ENCODE data around the gene ABL1.
"Not testable (repeated sequence)": the region's sequence is repeated elsewhere in the genome, so short reads cannot be mapped to it uniquely, and the experiment has no call there.

ABL1 gene

GRCh38 chr9:130903194-130904069 lies 68.4 kb downstream of the ABL1 start:
- DNase-seq (ENCODE audit: low read depth) = no peak

- DNase-seq (ENCODE audit: low read depth) = no peak
These were observed 69.3 kb downstream of the ABL1 start for GRCh38 chr9:130904070-130905044.

- no peak for DNase-seq (ENCODE audit: low read depth)
These were observed 70.3 kb downstream of the ABL1 start for GRCh38 chr9:130905125-130905901.

DNA sequence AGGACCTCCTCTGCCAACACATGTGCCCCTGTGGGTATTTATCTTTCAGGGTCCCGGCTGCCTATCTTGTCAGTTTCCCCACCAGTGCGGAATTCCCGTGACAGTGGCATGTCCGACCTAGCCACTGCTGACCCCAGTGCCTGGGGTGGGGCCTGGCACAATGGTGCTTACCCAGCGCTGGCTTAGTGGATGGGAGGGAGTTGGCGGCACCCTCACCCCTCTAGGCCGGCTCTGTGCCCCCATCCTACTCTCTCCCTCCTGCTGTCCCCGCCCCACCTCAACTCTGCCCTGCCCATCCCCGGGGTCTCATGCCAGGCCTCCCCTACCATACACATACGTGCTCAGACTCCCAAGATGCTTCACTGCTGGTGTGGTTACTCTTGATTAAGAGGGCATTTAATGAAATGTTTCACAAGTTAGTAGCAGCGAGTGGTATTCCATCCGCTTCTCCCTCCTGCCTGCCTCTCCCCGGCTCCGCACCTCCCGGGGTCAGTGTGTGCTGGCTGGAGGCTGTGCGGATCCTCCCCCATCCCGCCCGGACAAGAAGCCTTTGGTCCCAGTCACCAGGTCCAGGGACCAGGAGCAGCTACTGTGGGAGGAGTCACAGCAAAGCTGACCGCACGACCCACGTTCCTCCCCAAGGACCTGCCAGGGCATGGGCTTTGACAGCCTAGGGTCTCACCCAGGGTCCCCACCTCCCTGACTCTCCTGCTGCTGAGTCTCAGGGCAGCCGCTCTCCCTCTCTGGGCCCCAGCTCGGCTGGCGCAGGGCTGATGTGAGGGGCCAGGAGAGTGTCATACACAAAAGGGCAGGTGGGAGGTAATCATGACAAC lies 71.1 kb downstream of the ABL1 start:
- DNase-seq (ENCODE audit: low read depth) = no peak

DNA sequence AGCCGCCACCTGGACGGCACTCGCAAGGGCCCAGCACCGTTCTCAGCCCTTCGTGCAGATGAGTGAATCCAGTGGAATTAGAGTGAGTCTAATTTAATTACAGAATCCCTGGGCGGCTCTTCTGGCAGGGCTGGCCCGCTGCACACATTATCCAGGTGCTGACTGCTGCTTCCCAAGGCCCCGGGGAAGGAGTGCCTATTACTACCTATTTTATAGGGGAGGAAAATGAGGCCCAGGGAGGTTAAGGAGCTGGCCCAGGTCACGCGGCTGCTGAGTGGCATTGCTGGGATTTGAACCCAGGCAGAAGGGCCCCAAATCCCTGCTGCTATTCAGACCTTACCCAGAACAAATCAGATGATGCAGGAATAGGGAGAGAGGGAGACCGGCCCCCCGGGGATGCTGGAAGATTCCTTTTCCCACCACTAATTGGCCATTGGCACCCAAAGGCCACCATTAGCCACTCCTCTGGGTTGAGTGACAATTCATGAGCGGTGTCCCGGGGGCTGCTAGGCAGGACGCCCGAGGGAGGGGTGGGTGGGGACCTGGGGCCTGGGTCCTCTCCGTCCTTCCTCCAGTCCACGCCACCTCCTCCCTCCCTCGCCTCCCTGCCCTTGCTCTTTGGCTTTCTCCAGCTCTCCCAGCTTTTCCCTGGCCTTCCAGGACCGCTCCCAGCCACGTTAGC lies 71.8 kb downstream of the ABL1 start:
- no peak for DNase-seq (ENCODE audit: low read depth)

DNA sequence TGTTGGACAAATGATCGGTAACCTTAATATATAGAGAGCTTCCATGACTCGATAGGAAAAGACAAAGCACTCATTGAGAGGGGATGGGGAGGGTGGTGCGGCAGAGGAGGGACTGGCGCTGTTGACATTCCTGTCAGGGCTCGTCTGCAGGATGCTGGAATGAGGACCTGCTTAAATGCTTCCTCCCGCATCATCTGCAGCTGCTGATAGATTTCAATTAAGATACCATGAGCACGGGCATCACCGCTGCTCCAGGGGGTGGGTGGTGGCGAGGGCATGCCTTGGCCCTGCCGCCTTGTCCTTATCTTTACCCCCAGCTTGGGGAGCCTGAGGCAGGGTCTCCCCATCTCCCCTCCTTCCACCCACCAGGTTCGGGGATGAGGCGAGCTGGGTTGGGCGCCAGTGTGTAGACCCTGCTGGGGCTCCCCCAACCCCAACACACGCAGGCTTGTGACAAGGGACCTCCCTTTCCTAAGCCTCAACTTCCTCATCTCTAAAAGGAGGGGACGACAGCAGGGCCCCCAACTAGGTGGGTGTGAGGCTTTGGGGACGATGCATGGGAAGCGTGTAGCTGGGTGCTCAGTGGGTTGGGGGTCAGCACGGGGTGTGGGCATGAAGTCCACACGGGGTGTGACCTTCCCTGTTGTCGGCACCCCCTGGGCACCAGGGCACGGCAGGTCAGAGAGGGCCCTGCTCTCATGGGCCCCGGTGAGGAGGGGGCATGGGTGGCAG lies 73.3 kb downstream of the ABL1 start:
- DNase-seq (ENCODE audit: low read depth) = no peak

GRCh38 chr9:130908878-130909355 lies 73.9 kb downstream of the ABL1 start:
- DNase-seq (ENCODE audit: low read depth) = no peak

DNA sequence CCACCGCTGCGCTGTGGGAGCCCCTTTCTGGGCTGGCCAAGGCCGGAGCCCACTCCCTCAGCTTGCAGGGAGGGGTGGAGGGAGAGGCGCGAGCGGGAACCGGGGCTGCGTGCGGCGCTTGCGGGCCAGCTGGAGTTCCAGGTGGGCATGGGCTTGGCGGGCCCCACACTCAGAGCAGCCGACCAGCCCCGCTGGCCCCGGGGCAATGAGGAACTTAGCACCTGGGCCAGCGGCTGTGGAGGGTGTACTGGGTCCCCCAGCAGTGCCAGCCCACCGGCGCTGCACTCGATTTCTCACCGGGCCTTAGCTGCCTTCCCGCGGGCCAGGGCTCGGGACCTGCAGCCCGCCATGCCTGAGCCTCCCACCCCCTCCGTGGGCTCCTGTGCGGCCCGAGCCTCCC lies 75.0 kb downstream of the ABL1 start:
- DNase-seq (ENCODE audit: low read depth) = not testable (repeated sequence)

GRCh38 chr9:130910670-130911069 lies 75.6 kb downstream of the ABL1 start:
- not testable (repeated sequence) for DNase-seq (ENCODE audit: low read depth)

- no peak for DNase-seq (ENCODE audit: low read depth)
These were observed 76.4 kb downstream of the ABL1 start for GRCh38 chr9:130911254-130912049.

DNA sequence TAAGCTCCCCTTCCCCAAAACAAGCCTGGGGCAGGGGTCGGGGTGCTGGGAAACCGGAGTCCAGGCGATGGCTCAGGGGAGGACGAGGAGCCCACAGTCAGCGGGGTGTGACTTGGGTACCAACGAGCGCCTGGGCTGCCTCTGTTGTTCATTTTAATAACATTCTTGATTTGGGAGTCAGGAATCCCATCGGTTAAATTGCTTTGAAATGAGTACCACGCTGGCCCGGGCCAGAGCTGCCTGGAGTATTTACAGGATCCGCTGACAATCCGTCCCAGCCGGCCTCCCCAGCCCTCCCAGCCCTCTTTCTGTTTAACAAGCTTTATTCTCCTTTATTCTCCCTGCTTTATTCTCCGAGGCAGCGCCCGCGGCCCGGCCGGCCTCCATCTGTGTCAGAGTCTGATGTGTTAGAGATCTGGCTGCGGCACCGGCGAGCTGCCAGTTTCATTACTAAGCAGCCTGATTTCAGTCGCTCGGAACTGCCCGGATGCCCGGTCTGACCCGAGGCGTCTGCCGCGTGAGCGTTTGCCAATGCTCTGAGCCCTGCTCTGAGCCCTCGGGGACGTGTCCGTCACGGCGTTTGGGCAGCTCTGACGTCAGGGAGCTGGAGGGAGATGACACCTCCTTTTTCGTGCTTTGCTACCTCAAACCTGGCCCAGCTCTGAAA lies 78.0 kb downstream of the ABL1 start:
- no peak for DNase-seq (ENCODE audit: low read depth)

DNA sequence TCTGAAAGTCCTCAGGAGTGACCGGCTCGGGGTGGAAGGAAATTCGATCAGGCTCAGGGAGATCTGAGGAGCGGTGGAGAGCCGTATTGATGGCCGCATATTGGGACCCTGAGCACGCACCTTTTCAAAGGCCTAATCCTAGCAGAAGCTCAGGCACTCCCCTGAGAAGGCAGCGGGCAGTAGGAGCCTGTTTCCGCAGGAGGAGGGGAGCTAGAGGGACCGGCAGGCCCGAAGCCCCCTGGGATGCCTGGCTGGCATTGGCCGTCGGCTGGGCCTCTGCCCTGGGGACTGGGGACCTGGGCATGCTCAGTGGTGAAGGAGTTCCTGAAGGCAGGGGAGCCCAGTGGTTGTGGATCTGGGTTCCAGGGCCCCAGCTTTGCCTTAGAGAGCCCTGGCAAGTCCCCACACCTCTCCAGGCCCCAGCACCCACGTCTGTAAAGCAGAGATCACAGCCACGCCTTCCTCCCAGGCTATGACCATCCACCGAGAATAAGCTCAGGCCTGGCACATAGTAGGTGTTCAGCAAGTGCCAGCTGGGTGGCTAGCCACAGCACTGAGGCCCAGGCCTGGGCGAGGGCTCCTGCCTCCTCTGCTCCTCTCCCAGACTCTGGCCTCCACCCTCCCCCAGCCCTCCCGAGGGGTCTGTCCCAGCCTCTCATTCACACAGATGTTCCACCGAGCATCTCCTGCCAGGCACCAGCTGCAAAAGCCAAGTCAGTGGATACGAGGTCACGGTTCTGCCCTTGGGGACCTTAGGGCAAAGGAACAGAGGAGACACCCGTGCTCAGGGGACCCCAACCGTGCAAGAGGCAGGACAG lies 78.8 kb downstream of the ABL1 start:
- no peak for DNase-seq (ENCODE audit: low read depth)

- DNase-seq (ENCODE audit: low read depth) = no peak
These were observed 79.5 kb downstream of the ABL1 start for GRCh38 chr9:130914417-130915095.

- DNase-seq (ENCODE audit: low read depth) = no peak
These were observed 80.0 kb downstream of the ABL1 start for GRCh38 chr9:130915096-130915447.

DNA sequence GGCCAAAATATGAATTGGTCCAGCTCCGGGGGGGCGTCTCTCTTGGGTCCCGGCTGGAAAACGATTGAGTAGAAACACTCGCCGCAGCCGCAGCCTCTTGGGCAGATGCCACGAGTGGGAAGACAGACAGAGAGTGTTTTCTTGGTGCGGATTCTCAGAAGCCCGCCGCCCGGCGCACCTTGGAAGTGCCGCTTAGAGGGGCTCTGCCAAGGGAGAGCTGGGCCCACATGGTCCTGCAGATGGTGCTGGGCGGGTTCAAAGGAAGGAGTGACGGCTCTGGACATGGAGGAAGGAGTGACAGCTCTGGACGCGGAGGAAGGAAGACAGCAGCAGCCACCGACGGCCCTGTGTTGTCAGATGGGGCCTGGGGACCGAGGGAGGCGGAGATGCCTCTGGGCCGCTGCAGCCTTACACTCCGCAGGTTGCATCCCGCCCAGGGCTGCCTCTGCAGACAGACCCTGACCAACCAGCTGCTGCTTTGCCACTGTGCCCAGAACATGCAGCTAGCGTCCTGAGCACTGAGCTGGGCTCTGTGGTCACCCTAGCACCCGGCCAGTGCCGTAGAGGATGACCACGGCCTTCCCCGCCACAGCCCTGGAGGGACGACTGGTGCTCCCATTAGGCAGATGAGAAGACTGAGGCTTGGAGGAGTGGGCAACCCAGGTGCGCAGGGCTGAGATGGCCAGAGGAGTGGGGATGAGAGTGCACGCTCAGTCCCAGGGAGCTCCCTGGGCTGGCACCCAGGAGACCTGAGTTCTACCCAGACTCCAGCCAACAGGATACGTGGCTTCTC lies 82.3 kb downstream of the ABL1 start:
- no peak for DNase-seq (ENCODE audit: low read depth)
